HG03097 (cell line): ENCODE measurements around the gene COL6A2.
"Not testable (repeated sequence)": the region's sequence is repeated elsewhere in the genome, so short reads cannot be mapped to it uniquely, and the experiment has no call there.

Experiments
- ATAC-seq: cut with Tn5 transposase; IDR thresholded peaks from one replicate; pipeline ENCODE4 v1.9.1; 2021; ENCODE audit not compliant: unreplicated experiment, low FRiP score

The COL6A2 gene

DNA sequence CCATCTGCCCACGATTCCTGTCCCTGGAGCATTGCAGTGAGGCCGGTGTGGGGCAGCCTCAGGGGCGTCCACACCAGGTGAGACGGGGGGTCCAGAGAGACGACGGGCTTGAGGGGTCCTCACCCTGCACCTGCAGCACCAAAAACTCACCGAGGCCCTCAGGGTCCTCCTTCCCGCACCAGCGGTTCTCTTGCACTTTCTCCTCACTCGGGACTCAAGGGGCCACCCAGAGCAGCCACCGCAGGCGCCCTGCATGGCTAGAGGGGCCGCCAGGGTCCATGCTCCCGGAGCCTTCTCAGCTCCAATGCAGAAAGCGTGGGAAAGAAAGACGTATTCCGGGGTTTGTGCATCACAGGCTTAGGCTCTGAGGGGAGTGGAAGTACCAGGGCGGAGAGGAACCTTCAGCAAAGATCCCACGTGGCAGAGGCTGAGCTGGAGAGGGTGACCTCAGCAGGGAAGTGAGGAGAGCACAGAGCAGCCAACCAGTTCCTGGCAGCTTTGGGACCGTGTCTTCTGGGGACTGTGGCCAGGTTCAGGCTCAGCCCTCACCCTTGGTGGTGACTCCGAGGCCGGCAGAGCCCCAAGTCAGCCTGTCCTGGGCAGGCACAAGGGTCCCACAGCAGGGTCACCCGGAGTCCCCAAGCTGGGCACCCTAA is 19.5 kb upstream of the COL6A2 start:
- no peak for ATAC-seq

DNA sequence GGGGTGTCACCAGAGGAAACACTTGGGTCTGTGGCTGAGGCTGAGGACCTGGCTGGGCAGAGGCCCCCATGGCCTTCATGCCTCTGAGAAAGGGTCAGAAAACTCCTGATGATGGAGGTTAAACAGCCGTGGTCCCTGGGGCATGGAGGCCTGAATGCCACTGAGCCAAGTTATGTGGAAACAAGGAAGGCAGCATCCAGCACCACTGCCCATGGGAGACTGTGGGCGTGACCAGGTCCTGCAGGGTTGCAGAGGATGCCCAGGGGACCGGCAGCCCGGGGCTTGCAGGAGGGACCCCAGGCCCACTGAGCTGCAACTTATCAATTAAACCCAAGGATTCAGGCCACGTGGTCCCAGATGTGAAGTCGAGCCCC is 18.9 kb upstream of the COL6A2 start:
- ATAC-seq, result no peak

GRCh38 chr21:46079352-46080170 is 18.4 kb upstream of the COL6A2 start:
- no peak for ATAC-seq

GRCh38 chr21:46080171-46081021 is 17.5 kb upstream of the COL6A2 start:
- no peak for ATAC-seq

GRCh38 chr21:46081022-46081861 is 16.7 kb upstream of the COL6A2 start:
- no peak for ATAC-seq

- ATAC-seq, result no peak
Observed at GRCh38 chr21:46081862-46082712, 15.8 kb upstream of the COL6A2 start.

- no peak for ATAC-seq
Observed at GRCh38 chr21:46082713-46082962, 15.3 kb upstream of the COL6A2 start.

DNA sequence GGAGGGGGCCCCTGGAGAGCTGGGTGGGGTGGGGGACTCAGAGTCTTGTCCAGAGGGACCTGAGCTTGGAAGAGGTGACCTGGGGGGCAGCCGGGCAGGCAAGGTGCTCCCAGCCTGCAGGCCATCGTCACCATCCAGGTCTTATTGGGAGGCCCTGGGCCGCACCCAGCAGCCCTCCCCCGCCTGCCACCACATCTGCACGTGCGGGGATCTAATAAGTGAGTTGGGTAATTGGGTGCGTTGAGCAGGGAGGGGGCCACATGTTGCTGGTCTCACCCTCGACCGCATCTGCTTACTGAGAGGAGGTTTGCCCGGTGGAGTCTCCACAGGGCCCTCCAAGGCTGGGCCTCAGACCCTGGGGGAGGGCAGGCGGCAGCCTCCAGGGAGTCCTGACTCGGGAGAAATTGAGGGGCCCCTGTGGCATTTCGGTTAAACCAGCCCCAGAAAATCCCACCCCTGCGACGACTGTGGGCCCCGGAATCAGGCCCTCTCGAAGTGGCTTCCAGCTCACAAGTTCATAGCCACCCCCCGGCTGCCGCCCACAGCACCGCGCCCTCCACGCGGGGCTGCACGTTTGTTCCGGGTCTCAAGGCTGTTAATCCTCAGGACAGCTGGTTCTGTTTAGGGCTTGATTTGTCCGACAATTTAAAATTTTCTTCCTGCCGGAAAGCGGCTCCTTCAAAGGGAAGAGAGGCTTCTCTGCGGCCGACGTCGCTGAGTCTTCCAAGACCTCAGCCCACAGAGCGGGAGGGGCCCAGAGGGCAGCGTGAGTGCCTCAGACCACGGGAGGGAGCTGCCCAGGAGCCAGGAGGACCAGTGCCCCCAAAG is 14.7 kb upstream of the COL6A2 start:
- ATAC-seq, result no peak

DNA sequence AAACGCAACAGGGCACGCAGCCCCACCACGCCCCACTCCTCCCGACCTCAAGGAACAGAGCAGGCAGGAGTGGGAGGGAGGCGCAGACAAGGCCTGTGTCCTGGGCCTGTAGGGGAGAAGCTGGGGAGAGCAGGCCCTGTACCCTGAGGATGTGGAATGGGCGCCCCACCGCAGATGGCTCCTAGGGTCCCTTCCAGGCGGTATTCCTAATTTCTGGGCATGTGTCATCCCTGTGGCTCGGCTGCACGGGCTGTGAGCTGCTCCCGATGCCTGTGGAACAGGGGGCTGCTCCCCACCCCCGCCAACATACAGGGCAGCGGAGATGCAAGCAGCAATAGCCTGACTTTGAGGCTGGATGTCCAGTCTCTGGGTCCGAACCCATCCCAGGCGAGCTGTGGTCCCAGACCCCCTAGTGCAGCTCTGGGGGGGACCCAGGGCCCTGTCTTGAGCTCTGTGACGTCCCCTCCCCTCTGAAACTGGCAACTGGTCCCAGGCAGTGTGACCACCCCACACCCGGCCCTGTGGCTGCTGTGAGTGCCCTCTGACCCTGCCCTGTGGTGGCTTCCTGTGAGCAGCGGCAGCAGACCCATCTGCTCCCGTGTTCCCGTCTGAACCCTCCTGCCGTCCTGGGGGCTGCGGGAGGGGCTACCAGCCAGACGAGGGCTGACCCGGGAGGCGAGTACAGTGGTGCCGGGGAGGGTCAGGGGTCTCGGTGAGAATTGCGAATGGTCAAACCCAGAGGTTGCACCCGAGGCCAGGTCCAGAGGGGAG is 13.9 kb upstream of the COL6A2 start:
- ATAC-seq, result no peak

- ATAC-seq, result no peak
Observed at GRCh38 chr21:46084709-46085108, 13.2 kb upstream of the COL6A2 start.

DNA sequence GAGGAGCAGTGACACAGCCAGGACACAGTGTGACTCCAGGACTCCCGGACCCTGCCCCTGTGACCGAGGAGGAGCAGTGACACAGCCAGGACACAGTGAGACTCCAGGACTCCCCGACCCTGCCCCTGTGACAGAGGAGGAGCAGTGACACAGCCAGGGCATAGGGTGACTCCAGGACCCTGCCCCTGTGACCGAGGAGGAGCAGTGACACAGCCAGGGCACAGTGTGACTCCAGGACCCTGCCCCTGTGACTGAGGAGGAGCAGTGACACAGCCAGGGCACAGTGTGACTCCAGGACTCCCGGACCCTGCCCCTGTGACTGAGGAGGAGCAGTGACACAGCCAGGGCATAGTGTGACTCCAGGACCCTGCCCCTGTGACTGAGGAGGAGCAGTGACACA is 12.7 kb upstream of the COL6A2 start:
- ATAC-seq, result not testable (repeated sequence)

- ATAC-seq, result no peak
Observed at GRCh38 chr21:46087641-46088040, 10.3 kb upstream of the COL6A2 start.

GRCh38 chr21:46088189-46088588 is 9.7 kb upstream of the COL6A2 start:
- no peak for ATAC-seq

DNA sequence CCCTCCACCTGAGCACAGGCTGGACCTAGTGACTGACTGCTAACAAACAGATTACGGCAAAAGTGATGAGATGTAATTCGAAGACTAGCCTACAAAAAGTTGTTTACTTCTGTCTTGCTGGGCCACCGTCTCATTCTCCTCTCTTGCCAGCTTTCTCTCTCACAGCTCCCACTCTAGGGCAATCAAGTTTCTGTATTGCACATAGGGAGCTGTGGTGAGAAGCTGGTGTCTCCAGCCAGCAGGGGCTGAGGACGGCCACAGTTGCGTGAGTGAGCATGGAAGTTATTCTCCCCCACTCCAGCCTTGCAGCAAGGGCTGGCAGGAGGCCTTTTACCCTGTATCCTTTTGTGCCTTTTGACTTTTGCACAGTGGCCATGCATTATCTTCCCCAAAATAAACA is 8.6 kb upstream of the COL6A2 start:
- ATAC-seq, result no peak

DNA sequence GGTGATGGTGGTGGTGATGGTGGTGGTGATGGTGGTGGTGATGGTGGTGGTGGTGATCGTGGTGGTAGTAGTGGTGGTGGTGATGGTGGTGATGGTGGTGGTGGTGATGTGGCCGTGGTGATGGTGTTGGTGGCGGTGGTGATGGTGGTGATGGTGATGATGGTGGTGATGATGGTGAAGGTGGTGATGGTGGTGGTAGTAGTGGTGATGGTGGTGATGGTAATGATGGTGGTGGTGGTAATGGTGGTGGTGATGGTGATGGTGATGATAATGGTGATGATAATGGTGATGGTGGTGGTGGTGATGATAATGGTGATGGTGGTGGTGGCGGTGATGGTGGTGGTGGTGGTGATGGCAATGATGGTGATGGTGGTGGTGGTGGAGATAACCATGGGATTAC is 6.8 kb upstream of the COL6A2 start:
- ATAC-seq, result no peak

DNA sequence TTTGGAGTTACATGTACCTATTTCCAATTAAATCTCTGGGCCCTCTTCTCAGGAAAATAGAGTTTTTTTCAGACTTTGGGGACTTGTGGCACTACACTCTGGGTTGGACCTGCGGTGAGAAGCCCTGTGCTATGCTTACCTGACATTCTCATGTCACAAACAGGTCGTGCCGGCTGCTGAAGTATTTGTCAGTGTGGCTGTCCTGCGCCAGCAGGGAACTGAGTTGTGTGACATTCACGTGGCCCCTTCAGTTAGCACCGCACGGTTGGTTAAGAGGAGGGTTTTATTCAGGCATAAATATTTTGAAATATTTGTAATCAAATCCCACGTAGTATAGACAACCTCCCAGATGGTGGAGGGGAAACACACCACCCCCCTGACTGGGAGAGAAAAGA is 6.3 kb upstream of the COL6A2 start:
- ATAC-seq, result no peak

DNA sequence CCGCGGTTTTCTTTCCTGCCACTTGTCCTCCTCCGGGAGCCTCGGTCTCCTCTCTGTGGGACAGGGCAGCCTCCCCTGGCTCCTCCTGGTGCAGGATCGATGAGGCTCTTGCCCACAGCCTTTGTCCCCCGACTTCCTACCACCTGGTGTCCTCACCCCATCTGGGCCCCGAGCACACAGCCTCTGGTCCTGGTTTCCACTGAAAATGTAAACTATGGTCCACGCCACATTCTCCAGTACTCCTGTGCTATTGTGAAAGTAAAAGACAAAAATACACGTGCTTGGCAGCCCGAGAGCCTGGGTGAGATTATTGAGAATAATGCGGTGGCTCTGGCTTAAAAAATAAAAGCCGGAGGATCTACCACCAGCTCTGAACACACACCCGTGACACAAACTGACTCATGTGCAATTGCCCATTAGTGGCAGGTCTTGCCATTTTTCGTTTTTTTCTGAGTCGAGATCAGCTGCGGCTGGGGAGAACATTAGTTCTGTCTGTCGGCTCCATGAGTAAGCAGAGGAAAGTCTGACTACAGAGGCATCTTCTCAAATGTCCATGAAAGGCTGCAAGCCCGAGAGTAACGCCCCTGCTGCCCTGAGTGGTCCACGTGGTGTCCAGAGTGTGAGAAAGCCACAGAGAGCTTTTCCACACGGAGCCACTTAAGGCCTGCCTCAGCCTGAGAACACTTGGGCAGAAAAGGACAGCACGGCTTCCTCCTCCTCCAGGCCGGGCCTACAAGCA is 5.7 kb upstream of the COL6A2 start:
- no peak for ATAC-seq
